Heart left ventricle (tissue), 16 donors: ENCODE results near the gene BCAS1. TPM values are rescaled to one million over a fixed set of nuclear protein-coding genes. Genes with fewer than 3 reads are reported as not detected.

Experiments
- ATAC-seq, 4 donors: fragments of 200-7000 bp; cut with Tn5 transposase; one replicate each; pipeline ENCODE4 v1.9.1; 2020 to 2022; ENCODE audit warnings: moderate library complexity in 4 of 4, mild to moderate bottlenecking in 3 of 4, moderate number of reproducible peaks in 1 of 4
- DNase-seq, 5 donors: peaks; one replicate each; pipeline ENCODE4 v3.0.0-alpha.2; 2020
- H3K27ac ChIP-seq, 12 donors: fragments of 200-600 bp; sonication (generic) in 4 of 12; one replicate each; pipeline versions ENCODE4 v1.5.0 to v1.8.0; 2016 to 2022; ENCODE audit warnings: mild to moderate bottlenecking in 2 of 12
- H3K27me3 ChIP-seq, 9 donors: fragments of 200-600 bp; sonication (generic) in 2 of 9; one replicate each; pipeline versions ENCODE4 v1.5.1 to v1.8.0; 2016 to 2022; ENCODE audit warnings: mild to moderate bottlenecking in 3 of 9
- H3K36me3 ChIP-seq, 9 donors: fragments of 200-600 bp; sonication (generic) in 2 of 9; one replicate each; pipeline versions ENCODE4 v1.5.0 to v1.8.0; 2018 to 2022; ENCODE audit warnings: mild to moderate bottlenecking in 2 of 9
- H3K4me1 ChIP-seq, 12 donors: fragments of 200-600 bp; sonication (generic) in 4 of 12; one replicate each; pipeline versions ENCODE4 v1.5.0 to v1.8.0; 2016 to 2022; ENCODE audit warnings: mild to moderate bottlenecking in 3 of 12
- H3K4me3 ChIP-seq, 12 donors: fragments of 200-600 bp; sonication (generic) in 4 of 12; one replicate each; pipeline versions ENCODE4 v1.5.0 to v1.8.0; 2017 to 2022; ENCODE audit warnings: mild to moderate bottlenecking in 9 of 12, moderate library complexity in 4 of 12
- H3K9me3 ChIP-seq, 12 donors: fragments of 200-600 bp; sonication (generic) in 4 of 12; one replicate each; pipeline versions ENCODE4 v1.5.0 to v1.8.0; 2016 to 2022; ENCODE audit warnings: mild to moderate bottlenecking in 1 of 12
- POLR2A ChIP-seq, 2 donors: fragments of 450-650 bp; IDR thresholded peaks; one replicate each; pipeline ENCODE4 v1.6.1; 2017; ENCODE audit warnings: antibody characterized with exemption in 2 of 2, mild to moderate bottlenecking in 2 of 2, moderate library complexity in 2 of 2
- WGBS, 4 donors: extraction: QIAGEN DNeasy Blood & Tissue Kit in 2 of 4; methylation state at CpG; one replicate each; pipeline versions ENCODE4 v1.1.5 to v1.1.7; 2013 to 2018; 5-methylcytosine and 5-hydroxymethylcytosine counted together
- intact Hi-C, 10 donors: fragments of 100-400 bp; cut with DNase I; formaldehyde crosslinking; loops; one replicate each; pipeline versions ENCODE4 v1.11.1 to v1.14.2; 2022
- polyA plus RNA-seq, 2 donors: library from polyadenylated mRNA; stranded (reverse); fragments of 200-250 nt; gene quantifications; one replicate each; pipeline ENCODE4 v1.2.3, GENCODE V29; 2013
- total RNA-seq, 9 donors: library from RNA; depleted of rRNA in 2 of 9; stranded (reverse); fragments of >200 nt in 2 of 9; fragmentation: NEBNext Ultra II Directional in 3 of 9; extraction: Animal tissue kit (Norgen Biotek cat#: 25700) in 3 of 9; gene quantifications; one replicate each; pipeline versions ENCODE4 v1.1.0 to v1.2.4, GENCODE V29; 2016 to 2023
- TF ChIP-seq, protein P1 (sequence below), 12 donors: fragments of 200-600 bp; sonication (generic) in 4 of 12; IDR thresholded peaks; one replicate each; pipeline versions ENCODE4 v1.5.0 to v1.8.0; 2018 to 2022; ENCODE audit warnings: antibody characterized with exemption in 12 of 12, mild to moderate bottlenecking in 5 of 12
- donor health status: ischemic (EF 13 %, LVEDD 7.1; RV severe dilation, severe dysfunction).
- donor health status: healthy with polysubstance abuse.
- donor health status: DM: no; HTN: yes; CAD: no.
- donor health status: DM: no; HTN: no; CAD: no.
- donor health status: ischemic (EF 25% LVEDD 6.9; RV normal size, moderate dysfunction).
- donor health status: ischemic (EF 25% LVEDD 5.7; RV mildly dilated, moderate dysfunction).
- donor health status: healthy.
- donor health status: DM: yes; HTN: yes; CAD: no.
- donor health status: ischemic (EF 35%, LVEDD 5.7; RV mildly dilated, moderate dysfunction).
- donor health status: nonischemic (EF 11% LVEDD 7.7; RV severe dilation, severe dysfunction).
- donor health status: DM: yes; HTN: yes; CAD: no.
- donor health status: PGD.
- donor health status: ischemic (EF 29% LVEDD 5.4; RV normal size, mild dysfunction).
- donor health status: nonischemic (EF 23%, LVEDD 6.1; RV moderate dilation, normal function).

BCAS1 gene
- total and polyA plus RNA-seq, 11 donors: not detected

DNA sequence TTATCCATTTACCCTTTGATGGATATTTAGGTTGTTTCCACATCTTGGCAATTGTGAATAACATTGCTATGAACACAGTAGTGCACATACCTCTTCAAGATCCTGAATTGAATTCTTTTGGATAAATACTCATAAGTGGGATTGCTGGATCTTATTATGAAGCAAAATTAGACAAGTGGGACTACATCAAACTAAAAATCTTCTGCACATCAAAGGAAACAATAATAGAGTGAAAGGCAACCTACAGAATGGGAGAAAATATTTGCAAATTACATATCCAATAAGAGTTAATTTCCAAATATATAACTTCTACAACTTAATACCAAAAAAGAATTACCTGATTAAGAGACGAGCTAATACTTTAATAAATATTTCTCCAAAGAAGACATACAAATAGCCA is 38.4 kb upstream of the BCAS1 start:
- intact Hi-C loops: no loop called here
- Histone ChIP-seq H3K4me1 (peaks cover 0 to 7% (median 0%) of the 10 kb centered on the region in 12 donors), H3K4me3 (no peak overlapping the region), H3K9me3 (no peaks in the 10 kb centered on the region), H3K27me3 (peaks cover 0 to 15% (median 0%) of the 10 kb centered on the region in 9 donors), H3K36me3 (no peaks in the 10 kb centered on the region), H3K27ac (no peak overlapping the region)
- ATAC-seq: no peak
- TF ChIP-seq POLR2A (IDR thresholded peaks at IDR 0.05): no peak
- WGBS, 4 donors: 90 to 96% (median 93%) methylated on average over 1 of the region's 1 CpG
- no peak for DNase-seq

DNA sequence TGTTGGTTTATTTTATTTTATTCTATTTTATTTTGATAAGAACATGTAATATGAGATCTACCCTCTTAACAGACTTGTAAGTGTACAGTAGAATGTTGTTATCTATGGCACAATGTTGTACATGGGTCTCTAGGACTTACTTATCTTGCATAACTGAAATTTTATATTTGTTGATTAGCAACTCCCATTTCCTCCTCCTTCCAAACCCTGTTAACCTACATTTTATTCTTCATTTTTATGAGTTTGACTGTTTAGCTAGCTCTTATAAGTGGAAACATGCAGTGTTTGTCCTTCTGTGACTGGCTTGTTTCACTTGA is 37.9 kb upstream of the BCAS1 start:
- intact Hi-C loops: no loop called here
- Histone ChIP-seq H3K9me3 (no peaks in the 10 kb centered on the region), H3K4me3 (no peak overlapping the region), H3K27ac (no peak overlapping the region), H3K36me3 (no peaks in the 10 kb centered on the region), H3K4me1 (peaks cover 0 to 7% (median 0%) of the 10 kb centered on the region in 12 donors), H3K27me3 (peaks cover 0 to 17% (median 0%) of the 10 kb centered on the region in 9 donors)
- TF ChIP-seq POLR2A (IDR thresholded peaks at IDR 0.05): no peak
- TF ChIP-seq, protein P1, sequence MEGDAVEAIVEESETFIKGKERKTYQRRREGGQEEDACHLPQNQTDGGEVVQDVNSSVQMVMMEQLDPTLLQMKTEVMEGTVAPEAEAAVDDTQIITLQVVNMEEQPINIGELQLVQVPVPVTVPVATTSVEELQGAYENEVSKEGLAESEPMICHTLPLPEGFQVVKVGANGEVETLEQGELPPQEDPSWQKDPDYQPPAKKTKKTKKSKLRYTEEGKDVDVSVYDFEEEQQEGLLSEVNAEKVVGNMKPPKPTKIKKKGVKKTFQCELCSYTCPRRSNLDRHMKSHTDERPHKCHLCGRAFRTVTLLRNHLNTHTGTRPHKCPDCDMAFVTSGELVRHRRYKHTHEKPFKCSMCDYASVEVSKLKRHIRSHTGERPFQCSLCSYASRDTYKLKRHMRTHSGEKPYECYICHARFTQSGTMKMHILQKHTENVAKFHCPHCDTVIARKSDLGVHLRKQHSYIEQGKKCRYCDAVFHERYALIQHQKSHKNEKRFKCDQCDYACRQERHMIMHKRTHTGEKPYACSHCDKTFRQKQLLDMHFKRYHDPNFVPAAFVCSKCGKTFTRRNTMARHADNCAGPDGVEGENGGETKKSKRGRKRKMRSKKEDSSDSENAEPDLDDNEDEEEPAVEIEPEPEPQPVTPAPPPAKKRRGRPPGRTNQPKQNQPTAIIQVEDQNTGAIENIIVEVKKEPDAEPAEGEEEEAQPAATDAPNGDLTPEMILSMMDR (IDR thresholded peaks at IDR 0.05): no peak
- no peak for DNase-seq
- ATAC-seq: no peak

DNA sequence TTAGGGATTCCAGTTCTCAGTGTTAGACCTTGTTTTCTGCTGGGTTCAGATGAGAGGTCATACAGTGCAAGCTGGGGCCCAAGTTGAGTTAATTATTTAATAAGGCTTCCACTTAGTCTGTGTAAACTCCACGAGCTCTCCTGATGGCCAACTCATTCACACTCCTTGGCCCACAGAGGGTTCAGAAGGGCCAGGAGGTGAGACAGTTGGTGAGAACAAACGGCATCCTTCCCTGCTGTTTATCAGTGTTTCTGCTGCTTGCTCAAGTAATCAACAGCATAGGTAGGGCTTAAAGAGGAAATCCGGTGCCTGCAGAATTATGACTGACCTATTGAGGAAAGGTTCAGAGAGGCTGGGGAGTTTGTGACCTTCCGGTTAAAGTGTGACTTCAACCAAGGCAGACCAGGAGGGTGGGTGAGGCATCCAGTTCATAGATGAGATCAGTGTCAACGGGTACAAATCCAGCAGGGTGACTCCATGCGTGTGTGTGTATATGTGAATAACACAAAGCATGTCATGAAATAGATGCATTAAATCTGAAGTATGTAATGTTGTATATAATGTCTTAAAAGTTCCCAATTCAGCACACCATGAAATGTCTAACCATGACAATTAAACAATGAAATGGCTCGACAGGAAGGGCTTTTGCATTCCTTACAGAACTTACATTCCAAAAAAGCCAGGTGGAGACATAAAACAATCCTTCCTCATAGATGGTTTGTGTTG is 37.4 kb upstream of the BCAS1 start:
- no peaks in the 10 kb centered on the region for H3K9me3 ChIP-seq
- no peak overlapping the region for H3K27ac ChIP-seq
- WGBS, 4 donors: 48 to 64% (median 57%) methylated on average over 7 of the region's 7 CpGs
- TF ChIP-seq POLR2A (IDR thresholded peaks at IDR 0.05): no peak
- TF ChIP-seq, protein P1 (IDR thresholded peaks at IDR 0.05): no peak
- no peak for ATAC-seq
- no peak for DNase-seq
- intact Hi-C loops: no loop called here
- H3K36me3 ChIP-seq: no peaks in the 10 kb centered on the region
- H3K27me3 ChIP-seq: peaks cover 0 to 17% (median 0%) of the 10 kb centered on the region in 9 donors
- H3K4me3 ChIP-seq: no peak overlapping the region
- H3K4me1 ChIP-seq: peaks cover 0 to 7% (median 0%) of the 10 kb centered on the region in 12 donors

DNA sequence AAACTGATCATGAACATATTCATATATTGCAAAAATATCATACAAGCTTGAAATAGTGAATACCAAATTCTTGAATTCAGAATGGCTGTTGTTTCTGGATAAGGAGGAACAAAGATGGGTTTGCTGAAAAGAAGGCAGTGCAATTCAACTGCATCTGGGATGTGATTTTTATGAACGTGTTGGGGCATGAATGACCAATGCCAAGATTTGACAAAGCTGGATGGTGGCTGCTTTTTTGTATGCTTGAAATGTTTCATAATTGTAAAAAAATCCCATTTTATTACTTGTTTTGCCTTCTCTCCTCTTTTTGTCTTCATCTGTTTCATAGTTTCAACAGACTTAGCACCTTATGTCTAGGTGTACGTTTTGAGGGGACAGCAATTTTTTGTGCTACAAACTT is 36.8 kb upstream of the BCAS1 start:
- H3K36me3 ChIP-seq: no peaks in the 10 kb centered on the region
- peaks cover 0 to 15% (median 0%) of the 10 kb centered on the region in 9 donors for H3K27me3 ChIP-seq
- DNase-seq: no peak
- H3K9me3 ChIP-seq: no peaks in the 10 kb centered on the region
- intact Hi-C loops: no loop called here
- H3K27ac ChIP-seq: no peak overlapping the region
- no peak overlapping the region for H3K4me3 ChIP-seq
- TF ChIP-seq POLR2A (IDR thresholded peaks at IDR 0.05): no peak
- TF ChIP-seq, protein P1 (IDR thresholded peaks at IDR 0.05): no peak
- WGBS, 4 donors: 62 to 83% (median 81%) methylated on average over 2 of the region's 2 CpGs
- H3K4me1 ChIP-seq: peaks cover 0 to 7% (median 0%) of the 10 kb centered on the region in 12 donors
- ATAC-seq: no peak

DNA sequence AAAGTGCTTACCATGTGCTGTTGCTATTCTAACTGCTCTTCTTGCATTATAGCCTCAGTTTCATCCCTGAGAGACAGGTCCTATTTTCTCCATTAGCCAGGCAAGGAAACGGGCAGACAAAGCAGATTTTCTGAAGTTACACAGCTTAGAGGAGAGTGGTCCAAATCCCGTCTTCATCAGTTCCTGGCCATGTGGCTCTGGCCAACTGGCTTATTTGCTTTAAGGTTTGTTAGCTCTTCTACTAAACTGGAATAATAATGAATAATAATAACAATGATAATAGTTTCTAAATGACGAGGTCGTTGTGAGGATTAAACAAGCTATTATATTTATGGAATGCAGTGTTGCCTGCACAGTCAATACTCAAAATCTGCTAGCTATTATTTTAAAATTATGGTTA is 35.8 kb upstream of the BCAS1 start:
- no peaks in the 10 kb centered on the region for H3K9me3 ChIP-seq
- no peaks in the 10 kb centered on the region for H3K36me3 ChIP-seq
- peaks cover 0 to 7% (median 0%) of the 10 kb centered on the region in 12 donors for H3K4me1 ChIP-seq
- H3K4me3 ChIP-seq: no peak overlapping the region
- DNase-seq: no peak
- no peak for TF ChIP-seq POLR2A (IDR thresholded peaks at IDR 0.05)
- TF ChIP-seq, protein P1 (IDR thresholded peaks at IDR 0.05): no peak
- intact Hi-C loops: no loop called here
- 66 to 79% (median 74%) methylated on average over 4 of the region's 4 CpGs for WGBS, 4 donors
- H3K27me3 ChIP-seq: peaks cover 0 to 9% (median 0%) of the 10 kb centered on the region in 9 donors
- no peak for ATAC-seq
- H3K27ac ChIP-seq: no peak overlapping the region
